ENCODE measurements around the gene HMGXB3. TPM values are rescaled to one million over a fixed set of nuclear protein-coding genes. Genes with fewer than 3 reads are reported as not detected.
A peak's percentile ranks its signal among the peaks of the same experiment; 100 is the strongest.

Gene HMGXB3
- total and polyA plus RNA-seq, 2 of the 13 experiments (the other 11 are each of a cell fraction or from before 2014, with no cell fraction given): 18.8 to 23.8 TPM

GRCh38 chr5:150051657-150052195 lies 51.2 kb downstream of the HMGXB3 start:
- H3K36me3 ChIP-seq (replicated peaks in 1 of 2; ENCODE audit: control insufficient read depth in 1 of 2, insufficient read depth in 2 of 2, low read length in 2 of 2): peaks cover 40 to 74% of the 10 kb centered on the region in 2 experiments
- no peaks in the 10 kb centered on the region for H3K27me3 ChIP-seq (ENCODE audit: control insufficient read depth in 1 of 2, insufficient read depth in 2 of 2, low read length in 2 of 2)
- no peaks in the 10 kb centered on the region for H3K4me1 ChIP-seq (ENCODE audit: insufficient read depth, low read length)
- H4K20me1 ChIP-seq (ENCODE audit: insufficient read depth, low read length): no peaks in the 10 kb centered on the region
- POLR2A ChIA-PET: interaction anchor here (2.2 kb wide), 1 partner anchor 25 kb away, joined by 6 read pairs; no protein-coding TSS in a partner anchor
- ATAC-seq: no peak
- no peaks in the 10 kb centered on the region for H3K79me2 ChIP-seq (ENCODE audit: insufficient read depth, low read length)
- FAIRE-seq: no peak
- no TSS peak for BruUV-seq (replicated peaks)
- CTCF ChIA-PET (ENCODE audit: low intra/inter-chr PET ratio, low total read pairs): no interaction called here
- H3K27ac ChIP-seq (ENCODE audit: extremely low read length, insufficient read depth, low read length): no peak overlapping the region
- DNase-seq (ENCODE audit: low spot score): no peak
- no peak overlapping the region for H2AFZ ChIP-seq (ENCODE audit: low read length)
- H3K4me3 ChIP-seq (replicated peaks in 1 of 3; ENCODE audit: insufficient read depth in 1 of 3, low read depth in 2 of 3, low read length in 3 of 3): no peak overlapping the region
- in situ Hi-C loops (cut with HindIII; ENCODE audit: extremely low pct_ligation_motif_present, low pct_unique_long_range_greater_than_20kb): no loop called here
- H3K9me3 ChIP-seq (ENCODE audit: low read length): no peaks in the 10 kb centered on the region
- 0 out of 2 replicates have a peak, but pooled peaks have one; percentile 23 for TF ChIP-seq CEBPB (IDR thresholded peaks at IDR 0.05; ENCODE audit: borderline replicate concordance, low read depth, low read length)
- TF ChIP-seq KLF11 (CRISPR knock-in tag; IDR thresholded peaks at IDR 0.05): no peak
- TF ChIP-seq ZNF674 (CRISPR knock-in tag; IDR thresholded peaks at IDR 0.05; ENCODE audit: low read depth): no peak
- no peak for TF ChIP-seq ZNF749 (CRISPR knock-in tag; IDR thresholded peaks at IDR 0.05; ENCODE audit: borderline replicate concordance)
- no peak for TF ChIP-seq ETV6 (CRISPR knock-in tag; conservative IDR thresholded peaks at IDR 0.05)
- 0 out of 2 replicates have a peak, but pooled peaks have one; percentile 10 for TF ChIP-seq ZBTB33 (CRISPR knock-in tag; IDR thresholded peaks at IDR 0.05)
- no peak for TF ChIP-seq ZNF101 (CRISPR knock-in tag; IDR thresholded peaks at IDR 0.05; ENCODE audit: borderline replicate concordance, low read depth)
- TF ChIP-seq CENPBD1 (CRISPR knock-in tag; IDR thresholded peaks at IDR 0.05; ENCODE audit: borderline replicate concordance, low read depth): no peak
- no peak for TF ChIP-seq AHR (CRISPR knock-in tag; IDR thresholded peaks at IDR 0.05)
- no peak for TF ChIP-seq ARNT (IDR thresholded peaks at IDR 0.05)
- no peak for TF ChIP-seq ZBTB25 (CRISPR knock-in tag; IDR thresholded peaks at IDR 0.05)
- TF ChIP-seq ZBTB7B (CRISPR knock-in tag; IDR thresholded peaks at IDR 0.05): no peak
- no peak for TF ChIP-seq KLF13 (CRISPR knock-in tag; IDR thresholded peaks at IDR 0.05)
- TF ChIP-seq KDM6A (CRISPR knock-in tag; IDR thresholded peaks at IDR 0.05; ENCODE audit: low read depth): no peak
- H3K9ac ChIP-seq (ENCODE audit: insufficient read depth, low read depth, low read length): no peak overlapping the region
- no peak overlapping the region for H3K4me2 ChIP-seq (ENCODE audit: low read depth, low read length)
- intact Hi-C loops (cut with micrococcal nuclease; ENCODE audit: unreplicated experiment): no loop called here
- WGBS (ENCODE audit: low lambda C conversion rate): 95% methylated on average over 18 of the region's 18 CpGs
